GM18861 (cell line): ENCODE measurements around the gene PSEN1.

Experiments
- ATAC-seq: cut with Tn5 transposase; IDR thresholded peaks from one replicate; pipeline ENCODE4 v1.9.1; 2021; ENCODE audit not compliant: unreplicated experiment

The PSEN1 gene

DNA sequence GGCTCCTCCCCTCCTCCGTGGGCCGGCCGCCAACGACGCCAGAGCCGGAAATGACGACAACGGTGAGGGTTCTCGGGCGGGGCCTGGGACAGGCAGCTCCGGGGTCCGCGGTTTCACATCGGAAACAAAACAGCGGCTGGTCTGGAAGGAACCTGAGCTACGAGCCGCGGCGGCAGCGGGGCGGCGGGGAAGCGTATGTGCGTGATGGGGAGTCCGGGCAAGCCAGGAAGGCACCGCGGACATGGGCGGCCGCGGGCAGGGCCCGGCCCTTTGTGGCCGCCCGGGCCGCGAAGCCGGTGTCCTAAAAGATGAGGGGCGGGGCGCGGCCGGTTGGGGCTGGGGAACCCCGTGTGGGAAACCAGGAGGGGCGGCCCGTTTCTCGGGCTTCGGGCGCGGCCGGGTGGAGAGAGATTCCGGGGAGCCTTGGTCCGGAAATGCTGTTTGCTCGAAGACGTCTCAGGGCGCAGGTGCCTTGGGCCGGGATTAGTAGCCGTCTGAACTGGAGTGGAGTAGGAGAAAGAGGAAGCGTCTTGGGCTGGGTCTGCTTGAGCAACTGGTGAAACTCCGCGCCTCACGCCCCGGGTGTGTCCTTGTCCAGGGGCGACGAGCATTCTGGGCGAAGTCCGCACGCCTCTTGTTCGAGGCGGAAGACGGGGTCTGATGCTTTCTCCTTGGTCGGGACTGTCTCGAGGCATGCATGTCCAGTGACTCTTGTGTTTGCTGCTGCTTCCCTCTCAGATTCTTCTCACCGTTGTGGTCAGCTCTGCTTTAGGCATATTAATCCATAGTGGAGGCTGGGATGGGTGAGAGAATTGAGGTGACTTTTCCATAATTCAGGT is at the start of gene PSEN1:
PSEN1 (plus strand) TSS at position 121 of the 839 bp plus-strand sequence. CDS start 11,513 bp downstream, outside the sequence.
- ATAC-seq = peak; percentile 66

DNA sequence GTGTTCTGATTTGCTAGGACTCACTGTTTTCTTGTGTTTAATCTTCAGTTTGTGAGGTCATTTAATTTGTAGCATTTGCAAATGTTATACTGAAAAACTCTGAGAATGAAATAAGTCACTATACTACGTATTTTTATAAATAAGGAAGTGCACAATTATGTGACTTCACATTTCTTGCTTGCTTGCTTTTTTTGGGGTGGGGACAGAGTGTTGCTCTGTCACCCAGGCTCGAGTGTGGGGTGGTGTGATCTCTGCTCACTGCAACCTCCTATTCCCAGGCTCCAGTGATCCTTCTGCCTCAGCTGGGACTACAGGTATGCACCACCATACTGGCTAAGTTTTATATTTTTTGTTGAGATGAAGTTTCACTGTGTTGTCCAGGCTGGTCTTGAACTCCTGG is 45.3 kb upstream of the PSEN1 start:
- no peak for ATAC-seq

DNA sequence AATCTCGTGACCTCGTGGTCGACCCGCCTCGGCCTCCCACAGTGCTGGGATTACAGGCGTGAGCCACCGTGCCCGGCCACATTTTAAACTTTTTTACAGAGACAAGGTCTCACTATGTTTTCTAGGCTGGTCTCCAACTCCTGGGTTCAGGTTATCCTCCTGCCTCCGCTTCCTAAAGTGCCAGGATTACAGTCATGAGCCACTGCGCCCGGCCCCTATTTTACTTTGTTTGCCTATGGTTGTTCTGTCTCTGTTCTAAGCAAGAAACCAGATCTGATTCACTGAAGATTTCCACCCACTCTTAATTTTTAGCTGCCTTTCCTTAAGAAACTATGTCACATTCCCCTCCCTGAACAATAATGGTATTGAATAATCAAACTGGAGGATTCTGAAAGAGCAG is 38.9 kb upstream of the PSEN1 start:
- no peak for ATAC-seq

DNA sequence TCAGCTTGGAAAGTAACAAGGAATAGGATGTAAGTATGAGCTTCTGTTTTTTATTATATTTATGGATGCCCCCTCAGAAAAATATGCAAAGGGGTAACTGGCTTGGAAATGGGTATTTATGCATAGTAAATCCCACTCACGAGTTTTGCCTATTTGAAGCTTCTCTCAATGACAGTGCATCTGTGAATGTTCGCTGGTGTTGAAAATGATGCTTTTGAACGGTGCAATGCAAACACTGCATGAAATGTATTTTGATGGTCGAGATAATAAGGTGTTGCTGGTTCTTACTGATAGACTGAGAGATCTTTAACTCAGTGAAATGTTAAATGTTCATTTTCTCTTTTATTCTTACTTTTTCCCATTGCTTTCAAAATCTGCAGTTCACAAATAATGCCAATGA is 36.0 kb upstream of the PSEN1 start:
- no peak for ATAC-seq

DNA sequence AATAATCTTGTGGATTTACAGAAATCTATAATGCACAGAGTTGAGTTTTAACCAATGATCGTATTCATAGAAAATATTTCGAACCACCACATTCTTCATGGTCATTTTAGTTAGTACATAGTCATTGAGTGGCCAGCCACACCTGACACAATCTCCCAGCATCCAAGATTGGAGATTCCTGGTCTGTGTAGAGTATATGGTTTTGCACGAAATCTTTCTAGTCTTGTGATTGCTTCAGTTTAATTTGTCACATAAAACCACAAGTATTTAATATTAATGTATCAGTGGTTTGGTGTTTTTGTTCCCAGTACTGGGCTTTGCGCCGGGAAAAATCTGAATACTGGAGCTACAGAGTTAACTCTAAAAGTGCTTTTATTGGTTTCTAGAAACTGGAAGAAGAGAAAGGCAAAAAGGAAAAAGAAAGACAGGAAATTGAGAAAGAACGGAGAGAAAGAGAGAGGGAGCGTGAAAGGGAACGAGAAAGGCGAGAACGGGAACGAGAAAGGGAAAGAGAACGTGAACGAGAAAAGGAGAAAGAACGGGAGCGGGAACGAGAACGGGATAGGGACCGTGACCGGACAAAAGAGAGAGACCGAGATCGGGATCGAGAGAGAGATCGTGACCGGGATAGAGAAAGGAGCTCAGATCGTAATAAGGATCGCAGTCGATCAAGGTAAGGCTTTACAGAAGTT is 33.4 kb upstream of the PSEN1 start:
- ATAC-seq = no peak

DNA sequence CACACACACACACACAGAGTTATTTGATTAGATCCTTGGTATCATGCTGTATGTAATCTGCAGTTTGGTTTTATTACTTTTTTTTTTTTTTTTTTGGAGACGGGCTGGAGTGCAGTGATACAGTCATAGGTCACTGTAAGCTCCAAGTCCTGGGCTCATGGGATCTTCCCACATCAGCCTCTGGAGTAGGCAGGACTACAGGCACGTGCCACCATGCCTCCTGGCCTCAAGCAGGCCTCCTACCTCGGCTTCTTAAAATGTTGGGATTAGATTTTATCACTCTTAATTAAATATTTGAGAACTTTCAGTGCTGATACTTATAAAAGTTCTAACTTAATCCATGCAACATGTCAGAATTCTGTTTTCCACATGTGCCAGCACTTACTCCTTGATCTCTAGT is 31.3 kb upstream of the PSEN1 start:
- no peak for ATAC-seq

DNA sequence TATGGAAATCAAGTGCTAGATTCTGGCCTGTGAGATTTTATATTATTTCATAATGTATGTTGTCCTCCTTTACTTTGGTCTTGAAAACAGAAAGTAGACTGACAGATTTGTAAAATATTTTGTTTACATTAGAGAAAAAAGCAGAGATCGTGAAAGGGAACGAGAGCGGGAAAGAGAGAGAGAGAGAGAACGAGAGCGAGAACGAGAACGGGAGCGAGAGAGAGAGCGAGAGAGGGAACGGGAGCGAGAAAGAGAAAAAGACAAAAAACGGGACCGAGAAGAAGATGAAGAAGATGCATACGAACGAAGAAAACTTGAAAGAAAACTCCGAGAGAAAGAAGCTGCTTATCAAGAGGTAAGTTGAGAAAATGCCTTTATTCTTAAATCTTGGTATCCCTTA is 30.6 kb upstream of the PSEN1 start:
- no peak for ATAC-seq

DNA sequence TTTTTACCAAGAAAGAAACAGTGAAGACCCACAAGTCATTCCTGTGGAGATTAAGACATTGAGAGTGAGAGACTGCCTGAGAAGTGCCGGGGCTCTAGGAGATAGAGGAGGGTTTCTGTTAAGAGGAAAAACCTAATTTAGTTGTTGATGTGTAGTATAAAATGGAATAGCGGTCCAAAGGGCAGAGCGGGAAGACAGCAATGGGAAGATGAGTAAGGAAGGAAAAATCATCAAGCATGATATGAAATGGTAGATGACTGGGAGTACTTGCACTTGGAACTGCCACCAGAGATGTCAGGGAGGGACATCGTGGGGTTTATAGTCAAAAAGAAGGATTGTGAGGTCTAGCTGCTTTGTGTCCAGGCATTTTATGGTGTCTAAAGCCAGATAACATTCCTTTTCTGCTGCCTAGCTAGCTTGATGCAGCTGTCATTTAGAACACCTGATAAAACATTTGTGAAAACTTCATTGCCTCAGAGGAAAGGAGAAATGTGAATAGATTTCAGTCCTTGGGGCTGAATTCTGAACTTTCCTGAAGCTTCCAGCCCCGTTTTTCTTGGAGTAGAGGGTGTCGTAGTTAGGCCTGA is 20.1 kb upstream of the PSEN1 start:
- ATAC-seq = no peak

DNA sequence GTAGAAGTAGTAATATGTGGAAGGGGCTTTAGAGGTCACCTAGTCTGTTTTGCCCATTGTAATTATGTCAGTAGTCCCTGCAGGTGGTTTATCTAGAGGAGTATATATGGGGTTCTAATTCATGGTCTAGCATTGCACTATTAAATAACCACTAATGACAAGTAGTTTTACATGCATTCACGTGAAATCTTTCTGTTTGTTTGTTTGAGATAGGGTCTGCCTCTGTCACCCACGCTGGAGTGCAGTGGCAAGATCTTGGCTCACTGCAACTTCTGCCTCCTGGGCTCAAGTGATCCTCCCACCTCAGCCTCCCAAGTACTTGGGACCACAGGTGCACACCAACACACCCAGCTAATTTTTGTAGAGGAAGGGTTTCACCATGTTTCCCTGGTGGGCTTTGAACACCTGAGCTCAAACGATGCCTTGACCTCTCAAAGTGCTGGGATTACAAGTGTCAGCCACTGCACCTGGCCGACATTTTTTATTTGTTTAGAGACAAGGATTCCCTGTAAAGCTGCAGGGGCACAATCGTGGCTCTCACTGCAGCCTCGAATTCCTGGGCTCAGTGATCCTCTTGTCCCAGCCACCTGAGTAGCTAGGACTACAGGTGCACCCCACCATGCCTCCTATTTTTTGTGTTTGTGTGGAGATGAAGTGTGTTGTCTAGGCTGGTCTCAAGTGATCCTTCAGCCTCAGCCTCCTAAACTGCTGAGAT is 12.0 kb upstream of the PSEN1 start:
- ATAC-seq = no peak

DNA sequence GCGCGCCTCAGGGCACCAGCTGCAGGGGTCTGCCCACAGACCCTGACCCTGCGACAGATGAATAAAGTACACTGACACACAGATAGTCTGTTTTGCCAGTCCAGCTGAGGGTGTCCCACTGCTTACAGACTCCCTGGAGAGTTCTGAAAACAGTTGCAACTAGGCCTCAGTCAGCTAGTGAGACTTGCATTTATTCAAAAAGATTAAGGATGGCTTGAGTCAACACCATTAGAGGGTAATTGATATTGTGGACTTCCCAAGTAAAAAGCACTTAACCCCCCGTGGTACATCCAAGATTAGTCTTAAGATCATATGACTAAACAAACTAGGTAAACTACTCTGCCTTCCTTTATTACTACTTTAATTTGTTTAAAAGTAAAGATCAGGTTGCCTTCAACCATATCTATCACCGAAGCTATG is 11.1 kb upstream of the PSEN1 start:
- no peak for ATAC-seq

DNA sequence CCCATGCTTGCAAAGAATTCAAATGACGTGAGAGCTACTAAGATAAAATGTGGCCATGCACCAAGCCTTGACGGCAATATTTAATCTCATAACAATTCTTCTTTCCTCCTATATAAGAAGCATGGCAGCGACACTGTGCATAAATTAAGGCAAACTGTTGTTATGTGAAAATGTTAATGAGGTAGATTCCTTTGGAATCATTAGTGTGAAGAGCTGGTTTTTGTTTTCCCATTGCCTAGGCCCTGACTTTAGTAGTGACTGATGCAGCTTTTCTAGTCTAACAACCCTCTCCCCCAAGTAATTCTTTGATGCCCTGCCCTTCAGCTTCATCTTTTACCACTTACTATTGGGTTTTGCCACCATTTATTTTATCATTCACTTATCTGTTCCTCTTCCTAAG is 10.6 kb upstream of the PSEN1 start:
- ATAC-seq = no peak

DNA sequence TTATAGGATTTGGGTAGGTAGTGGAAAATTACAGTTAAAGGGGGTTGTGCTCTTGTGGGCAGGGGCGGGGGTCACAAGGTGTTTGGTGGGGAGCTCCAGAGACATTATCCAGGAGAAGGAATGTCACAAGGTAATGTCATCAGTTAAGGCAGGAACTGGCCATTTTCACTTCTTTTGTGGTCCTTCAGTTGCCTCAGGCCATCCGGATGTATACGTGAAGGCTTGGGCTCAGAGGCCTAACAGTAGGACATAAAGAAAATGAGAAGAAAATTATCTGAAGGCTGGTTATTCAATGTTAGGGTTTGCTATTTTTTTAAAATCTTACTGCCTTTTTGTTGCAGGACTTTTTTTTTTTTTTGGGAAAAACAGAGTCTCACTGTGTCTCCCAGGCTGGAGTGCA is 2.5 kb upstream of the PSEN1 start:
- no peak for ATAC-seq

DNA sequence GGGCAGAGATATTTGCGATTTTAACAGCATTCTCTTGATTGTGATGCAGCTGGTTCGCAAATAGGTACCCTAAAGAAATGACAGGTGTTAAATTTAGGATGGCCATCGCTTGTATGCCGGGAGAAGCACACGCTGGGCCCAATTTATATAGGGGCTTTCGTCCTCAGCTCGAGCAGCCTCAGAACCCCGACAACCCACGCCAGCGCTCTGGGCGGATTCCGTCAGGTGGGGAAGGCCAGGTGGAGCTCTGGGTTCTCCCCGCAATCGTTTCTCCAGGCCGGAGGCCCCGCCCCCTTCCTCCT is 271 bp upstream of the PSEN1 start:
- no peak for ATAC-seq

DNA sequence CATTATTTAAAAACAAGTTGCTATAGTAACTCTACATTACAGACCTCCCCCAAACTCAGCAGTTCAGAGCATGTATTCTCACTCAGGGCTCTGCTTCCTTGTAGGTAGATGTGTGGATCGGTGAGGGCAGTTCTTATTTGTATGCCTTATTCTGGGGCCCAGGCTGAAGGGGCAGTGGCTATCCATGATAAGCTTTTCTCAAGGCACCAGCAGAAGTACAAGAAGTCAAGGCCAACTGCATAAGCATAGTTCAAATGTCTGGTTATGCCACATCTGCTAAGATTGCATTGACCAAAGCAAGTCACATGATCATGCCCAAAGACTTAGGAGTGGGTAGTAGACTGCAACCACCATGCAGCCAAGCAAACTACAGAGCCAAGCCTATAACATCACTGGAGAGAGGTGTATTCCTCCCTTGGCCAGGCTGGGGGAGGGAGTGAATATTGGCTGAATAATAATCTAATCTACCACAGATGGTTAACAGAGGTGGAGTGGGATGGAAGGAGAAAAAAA is 4.6 kb downstream of the PSEN1 start:
- no peak for ATAC-seq

DNA sequence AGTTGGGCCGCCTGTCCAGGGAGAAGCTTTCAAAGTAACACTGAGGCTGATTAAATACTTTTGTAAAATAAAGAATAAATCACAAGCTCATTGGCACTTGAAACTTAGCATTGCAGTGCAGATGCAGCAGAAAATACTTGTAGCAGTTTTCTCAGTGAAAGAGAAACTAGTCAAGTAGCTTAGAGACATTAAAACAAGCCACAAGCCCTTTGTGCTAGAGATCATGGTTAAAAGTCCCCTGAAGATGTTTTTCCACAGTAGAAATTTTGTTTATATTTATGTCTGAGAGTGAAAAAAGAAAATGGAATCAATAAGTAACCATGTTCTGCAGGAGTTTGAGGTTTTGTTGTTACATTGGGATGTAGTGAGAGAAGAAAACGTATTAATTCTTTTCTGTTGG is 5.9 kb downstream of the PSEN1 start:
- peak; percentile 72 for ATAC-seq

DNA sequence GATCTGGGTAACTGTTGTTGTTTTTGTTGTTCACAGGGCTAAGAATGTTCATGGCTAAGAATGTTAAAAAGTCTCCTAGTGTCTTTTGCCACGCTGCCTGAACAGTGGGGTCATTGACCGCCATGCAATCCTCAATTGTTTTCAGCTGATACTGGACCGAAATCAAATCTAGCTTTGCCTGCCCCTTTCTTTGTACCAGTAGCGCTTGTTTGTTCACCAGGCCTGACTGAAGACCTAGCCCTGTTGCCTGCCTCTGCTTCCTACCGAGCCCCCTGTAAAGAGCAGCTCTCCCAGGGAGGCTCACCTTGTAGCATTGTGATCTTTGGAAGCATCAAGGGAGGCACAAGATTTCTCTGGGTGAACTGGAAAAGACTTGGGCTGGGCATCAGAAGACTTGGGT is 6.7 kb downstream of the PSEN1 start:
- no peak for ATAC-seq

DNA sequence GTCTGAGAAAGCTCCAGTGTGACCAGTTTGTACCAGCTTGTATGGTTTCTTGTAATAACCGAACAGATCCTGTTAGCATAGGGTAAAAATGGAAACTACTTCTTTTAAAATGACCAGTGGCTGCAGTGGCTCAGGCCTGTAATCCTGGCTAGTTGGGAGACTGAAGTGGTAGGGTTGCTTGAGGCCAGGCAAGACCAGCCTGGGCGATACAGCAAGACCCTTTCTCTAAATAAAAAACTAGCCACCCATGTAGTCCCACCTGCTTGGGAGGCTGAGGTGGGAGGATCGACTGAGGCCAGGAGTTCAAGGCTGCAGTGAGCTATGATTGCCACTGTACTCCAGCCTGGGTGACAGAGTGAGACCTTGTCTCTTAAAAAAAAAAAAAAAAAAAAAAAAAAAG is 7.3 kb downstream of the PSEN1 start:
- ATAC-seq = no peak

DNA sequence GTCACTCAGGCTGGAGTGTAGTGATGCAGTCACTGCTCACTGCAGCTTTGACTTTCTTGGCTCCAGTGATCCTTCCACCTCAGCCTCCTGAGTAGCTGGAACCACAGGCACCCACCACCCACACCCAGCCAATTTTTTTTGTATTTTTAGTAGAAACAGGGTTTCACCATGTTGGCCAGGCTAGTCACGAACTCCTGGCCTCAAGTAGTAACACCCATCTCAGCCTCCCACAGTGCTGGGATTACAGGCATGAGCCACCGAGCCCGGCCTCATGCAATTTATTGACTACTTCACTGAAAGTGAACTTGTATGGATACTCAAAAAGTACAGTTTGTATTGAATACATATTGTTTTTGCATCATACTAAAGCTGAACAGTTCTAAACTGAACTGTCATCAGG is 9.1 kb downstream of the PSEN1 start:
- no peak for ATAC-seq

DNA sequence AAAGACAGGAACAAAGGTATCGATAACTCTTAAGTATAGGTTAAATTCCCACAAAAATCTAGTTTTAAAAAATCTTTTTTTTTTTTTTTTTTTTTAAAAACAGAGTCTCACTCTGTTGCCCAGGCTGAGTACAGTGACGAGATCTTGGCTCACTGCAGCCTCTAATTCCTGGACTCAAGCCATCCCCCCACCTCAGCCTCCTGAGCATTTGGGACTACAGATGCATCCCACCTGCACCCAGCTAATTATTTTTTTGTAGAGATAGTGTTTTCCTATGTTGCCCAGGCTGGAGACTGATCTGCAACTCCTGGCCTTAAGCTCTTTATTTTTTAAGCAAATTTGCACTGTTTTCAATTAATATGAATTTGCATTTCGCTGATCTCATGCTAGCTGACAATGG is 9.8 kb downstream of the PSEN1 start:
- ATAC-seq = no peak

DNA sequence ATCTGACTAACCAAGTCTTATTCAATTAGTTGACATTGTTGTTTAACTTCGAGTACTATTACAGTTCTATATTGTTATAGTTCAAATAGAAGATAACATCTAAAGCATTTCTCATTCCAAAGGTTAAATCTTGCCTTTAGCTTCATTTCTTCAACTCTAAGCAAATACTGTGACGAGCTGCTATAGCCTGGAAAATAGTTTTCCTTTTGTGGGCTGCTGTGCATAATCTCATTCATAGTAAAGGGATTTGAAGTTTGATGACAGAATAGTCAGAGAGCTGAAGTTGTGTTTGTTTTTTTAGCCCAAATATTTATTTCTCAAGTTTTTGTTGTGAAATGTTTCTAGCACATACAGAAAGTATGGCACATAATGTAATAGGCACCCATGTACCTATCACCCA is 13.4 kb downstream of the PSEN1 start:
- no peak for ATAC-seq

DNA sequence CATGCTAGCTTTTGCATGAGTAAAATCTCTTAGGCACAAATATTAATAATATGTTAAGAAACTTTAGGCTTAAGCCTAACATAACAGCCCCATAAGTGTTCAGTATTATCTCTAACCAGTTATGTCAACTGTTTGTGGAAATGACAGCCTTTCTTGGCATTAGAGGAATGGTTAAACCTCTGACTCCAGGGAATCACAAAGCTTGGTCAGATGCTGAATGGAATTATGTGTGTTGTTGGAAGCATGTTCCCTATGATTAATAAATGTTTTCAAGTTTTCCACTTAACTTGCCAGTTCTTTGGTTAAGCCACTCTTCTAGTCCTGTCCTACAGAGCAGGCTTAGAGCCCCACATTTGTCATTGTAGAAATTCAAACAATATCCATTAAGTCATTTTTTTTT is 17.0 kb downstream of the PSEN1 start:
- ATAC-seq = no peak

DNA sequence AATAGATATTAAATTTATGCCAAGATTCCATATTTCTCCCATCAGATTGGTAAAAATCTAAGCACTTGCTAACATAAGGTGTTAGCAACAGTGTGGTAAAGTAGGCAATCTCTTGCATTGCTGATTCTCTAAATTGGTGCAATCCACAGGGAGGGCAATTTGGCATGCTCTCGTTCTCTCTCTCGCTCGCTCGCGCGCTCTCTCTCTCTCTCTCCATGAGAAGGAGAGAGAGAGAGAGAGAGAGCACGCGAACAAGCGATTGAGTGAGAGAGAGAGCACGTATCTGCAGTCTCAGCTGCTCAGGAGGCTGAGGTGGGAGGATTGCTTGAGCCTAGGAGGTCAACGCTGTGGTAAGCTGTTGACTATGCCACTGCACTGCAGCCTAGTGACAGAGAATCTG is 25.9 kb downstream of the PSEN1 start:
- ATAC-seq = no peak
